Measurements from ENCODE around the gene PGAP6.

The PGAP6 gene

GRCh38 chr16:356741-357140 is 25.0 kb downstream of the PGAP6 start:
- no peak for DNase-seq (ENCODE audit: low read depth)
- in situ Hi-C loops (cut with HindIII; ENCODE audit: low sequenced_read_pairs): no loop called here
- H3K4me3 ChIP-seq (ENCODE audit: low read depth, low read length): no peak overlapping the region
- no peak for TF ChIP-seq CTCF (IDR thresholded peaks at IDR 0.05; ENCODE audit: low read depth, low read length, missing control alignments)

- TF ChIP-seq CTCF (IDR thresholded peaks at IDR 0.05; ENCODE audit: low read depth, low read length, missing control alignments): no peak
- DNase-seq (ENCODE audit: low read depth): no peak
- in situ Hi-C loops (cut with HindIII; ENCODE audit: low sequenced_read_pairs): no loop called here
- no peak overlapping the region for H3K4me3 ChIP-seq (ENCODE audit: low read depth, low read length)
These were observed 26.8 kb downstream of the PGAP6 start for GRCh38 chr16:354971-355461.

- no peak overlapping the region for H3K4me3 ChIP-seq (ENCODE audit: low read depth, low read length)
- DNase-seq (ENCODE audit: low read depth): no peak
- TF ChIP-seq CTCF (IDR thresholded peaks at IDR 0.05; ENCODE audit: low read depth, low read length, missing control alignments): no peak
- in situ Hi-C loops (cut with HindIII; ENCODE audit: low sequenced_read_pairs): no loop called here
These were observed 27.4 kb downstream of the PGAP6 start for GRCh38 chr16:354291-354881.

GRCh38 chr16:353404-354290 is 28.1 kb downstream of the PGAP6 start:
- in situ Hi-C loops (cut with HindIII; ENCODE audit: low sequenced_read_pairs): no loop called here
- H3K4me3 ChIP-seq (ENCODE audit: low read depth, low read length): peak overlapping the region; percentile 65
- TF ChIP-seq CTCF (IDR thresholded peaks at IDR 0.05; ENCODE audit: low read depth, low read length, missing control alignments): no peak
- DNase-seq (ENCODE audit: low read depth): no peak

- in situ Hi-C loops (cut with HindIII; ENCODE audit: low sequenced_read_pairs): no loop called here
These were observed 29.0 kb downstream of the PGAP6 start, which contains the start of gene AXIN1 for GRCh38 chr16:352547-353403. Gene AXIN1, minus strand, starts transcription at chr16:352723. Its CDS starts 5,698 bp downstream, at chr16:347025.

More at GRCh38 chr16:352547-353403, 29.0 kb downstream of the PGAP6 start, which contains the start of gene AXIN1:
- DNase-seq (ENCODE audit: low read depth): peak; percentile 76
- peak; percentile 35 for TF ChIP-seq CTCF (IDR thresholded peaks at IDR 0.05; ENCODE audit: low read depth, low read length, missing control alignments)
- H3K4me3 ChIP-seq (ENCODE audit: low read depth, low read length): peak within 1 kb of the TSS; percentile 65
